DND-41 (cell line): ENCODE results near the gene DBF4.

Experiments used
- EZH2 ChIP-seq: IDR thresholded peaks from 3 replicates; pipeline ENCODE4 v1.6.1; 2012; ENCODE audit warnings: borderline replicate concordance, low read depth, mild to moderate bottlenecking, moderate library complexity, low read length, inconsistent platforms; ENCODE audit not compliant: severe bottlenecking
- TF ChIP-seq, protein P1 (sequence below): IDR thresholded peaks from 2 replicates; pipeline ENCODE4 v1.5.1; 2012; ENCODE audit warnings: borderline replicate concordance, low read length, moderate library complexity, mild to moderate bottlenecking; ENCODE audit not compliant: poor library complexity, severe bottlenecking; ENCODE audit errors: extremely low read depth

DNA sequence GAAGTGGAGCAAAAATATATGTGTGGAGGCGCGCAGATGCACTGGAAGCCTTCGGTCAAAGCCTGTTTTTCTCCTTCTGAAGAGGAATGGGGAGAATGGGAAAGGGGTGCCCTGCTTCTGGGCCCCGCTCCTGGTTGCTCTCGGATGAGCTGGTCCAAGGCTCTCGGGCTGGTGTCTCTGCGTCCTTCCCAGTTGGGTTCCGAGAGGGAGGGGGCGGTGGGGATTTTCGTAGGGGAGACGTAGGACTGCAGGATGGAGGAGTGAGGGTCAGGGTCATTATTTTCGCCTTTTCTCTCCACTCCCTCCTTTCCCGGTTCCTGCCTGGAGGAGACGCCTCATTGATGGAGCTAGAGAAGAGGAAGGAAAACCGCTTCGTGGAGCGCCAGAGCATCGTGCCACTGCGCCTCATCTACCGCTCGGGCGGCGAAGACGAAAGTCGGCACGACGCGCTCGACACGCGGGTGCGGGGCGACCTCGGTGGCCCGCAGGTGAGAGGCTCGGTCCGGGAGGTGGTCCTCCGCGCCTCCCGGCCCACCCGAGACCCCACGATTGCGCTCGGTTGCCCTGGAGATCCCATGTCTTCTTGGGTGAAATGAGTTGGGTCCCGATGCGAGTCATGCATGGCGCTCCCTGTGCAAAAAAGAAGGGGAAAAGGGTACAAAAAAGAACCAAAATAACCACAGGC, 58.5 kb downstream of the DBF4 start:
- TF ChIP-seq, protein P1, sequence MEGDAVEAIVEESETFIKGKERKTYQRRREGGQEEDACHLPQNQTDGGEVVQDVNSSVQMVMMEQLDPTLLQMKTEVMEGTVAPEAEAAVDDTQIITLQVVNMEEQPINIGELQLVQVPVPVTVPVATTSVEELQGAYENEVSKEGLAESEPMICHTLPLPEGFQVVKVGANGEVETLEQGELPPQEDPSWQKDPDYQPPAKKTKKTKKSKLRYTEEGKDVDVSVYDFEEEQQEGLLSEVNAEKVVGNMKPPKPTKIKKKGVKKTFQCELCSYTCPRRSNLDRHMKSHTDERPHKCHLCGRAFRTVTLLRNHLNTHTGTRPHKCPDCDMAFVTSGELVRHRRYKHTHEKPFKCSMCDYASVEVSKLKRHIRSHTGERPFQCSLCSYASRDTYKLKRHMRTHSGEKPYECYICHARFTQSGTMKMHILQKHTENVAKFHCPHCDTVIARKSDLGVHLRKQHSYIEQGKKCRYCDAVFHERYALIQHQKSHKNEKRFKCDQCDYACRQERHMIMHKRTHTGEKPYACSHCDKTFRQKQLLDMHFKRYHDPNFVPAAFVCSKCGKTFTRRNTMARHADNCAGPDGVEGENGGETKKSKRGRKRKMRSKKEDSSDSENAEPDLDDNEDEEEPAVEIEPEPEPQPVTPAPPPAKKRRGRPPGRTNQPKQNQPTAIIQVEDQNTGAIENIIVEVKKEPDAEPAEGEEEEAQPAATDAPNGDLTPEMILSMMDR = no peak
- TF ChIP-seq EZH2 = no peak
